Epithelial cell of proximal tubule (primary cell): ENCODE data around the gene FHL2. TPM values are rescaled to one million over a fixed set of nuclear protein-coding genes. Genes with fewer than 3 reads are reported as not detected.
"Not testable (repeated sequence)": the region's sequence is repeated elsewhere in the genome, so short reads cannot be mapped to it uniquely, and the experiment has no call there.

Experiments used
- DNase-seq: peaks from one replicate; pipeline ENCODE4 v3.0.0-alpha.2; 2011; ENCODE audit warnings: low read depth
- H3K4me3 ChIP-seq: 2 replicates; pipeline ENCODE4 v1.5.1; 2011; ENCODE audit warnings: low read depth, mild to moderate bottlenecking, low read length
- CTCF ChIP-seq: conservative IDR thresholded peaks from 2 replicates; pipeline ENCODE4 v1.5.1; 2012; ENCODE audit warnings: low read depth, mild to moderate bottlenecking, low read length
- total RNA-seq: library from RNA; depleted of rRNA; stranded (reverse); fragments of >200 nt; gene quantifications from 2 replicates; pipeline ENCODE4 v1.2.3, GENCODE V29; 2015

The FHL2 gene
- total RNA-seq, 1 donor from 2014 or later = 237 TPM

GRCh38 chr2:105431367-105432043 is 32.7 kb upstream of the FHL2 start:
- no peak for DNase-seq
- TF ChIP-seq CTCF = no peak
- no peak overlapping the region for H3K4me3 ChIP-seq

- DNase-seq = no peak
- no peak for TF ChIP-seq CTCF
- H3K4me3 ChIP-seq = no peak overlapping the region
Measured at GRCh38 chr2:105428387-105429018, 29.7 kb upstream of the FHL2 start.

- TF ChIP-seq CTCF = no peak
- H3K4me3 ChIP-seq = no peak overlapping the region
- no peak for DNase-seq
Measured at GRCh38 chr2:105427485-105427884, 28.6 kb upstream of the FHL2 start.

GRCh38 chr2:105426626-105427292 is 27.9 kb upstream of the FHL2 start:
- no peak for DNase-seq
- H3K4me3 ChIP-seq = no peak overlapping the region
- no peak for TF ChIP-seq CTCF

GRCh38 chr2:105425936-105426625 is 27.2 kb upstream of the FHL2 start:
- no peak for TF ChIP-seq CTCF
- no peak for DNase-seq
- H3K4me3 ChIP-seq = no peak overlapping the region

GRCh38 chr2:105424836-105425235 is 26.0 kb upstream of the FHL2 start:
- H3K4me3 ChIP-seq, DNase-seq: not testable (repeated sequence)

- no peak for TF ChIP-seq CTCF
Measured at GRCh38 chr2:105422801-105423200, 23.9 kb upstream of the FHL2 start.

More at GRCh38 chr2:105422801-105423200, 23.9 kb upstream of the FHL2 start:
- DNase-seq = no peak
- no peak overlapping the region for H3K4me3 ChIP-seq
